Psoas muscle (tissue), 8 donors: ENCODE data around the gene ARL4D. TPM values are rescaled to one million over a fixed set of nuclear protein-coding genes. Genes with fewer than 3 reads are reported as not detected.

ENCODE experiments used
- ATAC-seq, 4 donors: fragments of 200-7000 bp; cut with Tn5 transposase; one replicate each; pipeline ENCODE4 v1.9.1; 2020; ENCODE audit warnings: moderate library complexity in 3 of 4, mild to moderate bottlenecking in 2 of 4
- DNase-seq, 2 donors: peaks; one replicate each; pipeline ENCODE4 v3.0.0-alpha.2; 2020
- H3K27ac ChIP-seq: fragments of 200-600 bp; one replicate; pipeline ENCODE4 v1.8.0; 2022
- H3K27me3 ChIP-seq, 3 donors: fragments of 200-600 bp in 1 of 3; one replicate each; pipeline versions ENCODE4 v1.6.1 to v1.8.0; 2013 to 2022; ENCODE audit warnings: low read length in 2 of 3, mild to moderate bottlenecking in 2 of 3, moderate library complexity in 1 of 3; ENCODE audit not compliant: insufficient read depth in 3 of 3
- H3K36me3 ChIP-seq, 2 donors: fragments of 200-600 bp in 1 of 2; one replicate each; pipeline versions ENCODE4 v1.6.1 to v1.8.0; 2013 to 2022; ENCODE audit warnings: low read depth in 1 of 2, mild to moderate bottlenecking in 1 of 2, moderate library complexity in 1 of 2; ENCODE audit not compliant: insufficient read depth in 1 of 2
- H3K4me1 ChIP-seq: fragments of 200-600 bp; one replicate; pipeline ENCODE4 v1.8.0; 2022
- H3K4me3 ChIP-seq: fragments of 200-600 bp; one replicate; pipeline ENCODE4 v1.8.0; 2022; ENCODE audit warnings: mild to moderate bottlenecking
- H3K9me3 ChIP-seq: fragments of 200-600 bp; one replicate; pipeline ENCODE4 v1.8.0; 2022
- CTCF ChIP-seq: fragments of 200-600 bp; IDR thresholded peaks from one replicate; pipeline ENCODE4 v1.8.0; 2022; ENCODE audit warnings: antibody characterized with exemption
- whole genome bisulfite sequencing, 3 donors: extraction: QIAGEN DNeasy Blood & Tissue Kit; methylation state at CpG; one replicate each; pipeline versions ENCODE4 v1.1.6 to v1.1.7; 2013; 5-methylcytosine and 5-hydroxymethylcytosine counted together
- intact Hi-C, 2 donors: fragments of 100-400 bp; cut with DNase I; formaldehyde crosslinking; loops; one replicate each; pipeline versions ENCODE4 v1.11.0 to v1.14.2; 2022
- polyA plus RNA-seq, 3 donors: library from polyadenylated mRNA; stranded (reverse); fragments of 200-250 nt; gene quantifications; one replicate each; pipeline ENCODE4 v1.2.3, GENCODE V29; 2013
- total RNA-seq, 4 donors: library from RNA; stranded (reverse); fragmentation: NEBNext Ultra II Directional in 2 of 4; extraction: Animal tissue kit (Norgen Biotek cat#: 25700) in 2 of 4; gene quantifications; one replicate each; pipeline versions ENCODE4 v1.2.1 to v1.2.4, GENCODE V29; 2021 to 2023
- donor health status: healthy with polysubstance abuse.
- donor health status: DM: no; HTN: no; CAD: no; lungs with moderate emphysema.
- donor health status: Bipolar disorder and iron deficiency.
- donor health status: healthy.
- donor health status: DM: yes; HTN: yes; CAD: no.
- donor health status: DM: no; HTN: no; CAD: no.
- donor health status: DM: no; HTN: no; CAD: no.
- donor health status: DM: yes; HTN: yes; CAD: no.

ARL4D gene
- total and polyA plus RNA-seq, 7 donors: 0.69 to 6.5 (median 1.7) TPM

DNA sequence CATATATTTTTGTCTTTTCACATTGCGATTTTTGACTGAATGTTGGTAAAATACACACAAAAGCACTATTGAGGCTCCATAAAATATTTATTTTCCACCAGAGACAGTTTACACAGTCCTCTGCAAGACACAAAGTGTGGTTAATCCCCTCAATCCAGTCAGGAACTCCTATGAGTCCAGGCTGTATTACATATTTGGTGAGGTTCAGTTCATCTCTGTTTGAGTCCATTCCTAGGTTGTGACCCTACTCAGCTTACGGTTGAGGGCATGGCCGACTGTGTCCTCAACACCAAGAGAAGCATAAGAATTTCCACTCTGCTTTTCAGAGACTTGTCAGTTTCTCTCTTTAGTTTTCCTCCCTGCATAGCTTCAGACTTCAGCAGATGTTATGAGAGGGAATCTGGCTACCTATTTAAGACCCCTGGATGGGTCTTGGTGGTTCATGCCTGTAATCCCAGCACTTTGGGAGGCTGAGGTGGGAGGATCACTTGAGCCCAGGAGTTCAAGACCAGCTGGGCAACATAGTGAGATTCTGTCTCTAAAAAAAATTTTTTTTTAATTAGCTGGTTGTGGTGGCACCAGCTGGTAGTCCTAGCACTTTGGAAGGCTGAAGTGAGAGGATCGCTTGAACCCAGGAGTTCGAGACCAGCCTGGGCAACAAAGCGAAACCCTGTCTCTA is 25.1 kb downstream of the ARL4D start:
- no peak for DNase-seq

DNA sequence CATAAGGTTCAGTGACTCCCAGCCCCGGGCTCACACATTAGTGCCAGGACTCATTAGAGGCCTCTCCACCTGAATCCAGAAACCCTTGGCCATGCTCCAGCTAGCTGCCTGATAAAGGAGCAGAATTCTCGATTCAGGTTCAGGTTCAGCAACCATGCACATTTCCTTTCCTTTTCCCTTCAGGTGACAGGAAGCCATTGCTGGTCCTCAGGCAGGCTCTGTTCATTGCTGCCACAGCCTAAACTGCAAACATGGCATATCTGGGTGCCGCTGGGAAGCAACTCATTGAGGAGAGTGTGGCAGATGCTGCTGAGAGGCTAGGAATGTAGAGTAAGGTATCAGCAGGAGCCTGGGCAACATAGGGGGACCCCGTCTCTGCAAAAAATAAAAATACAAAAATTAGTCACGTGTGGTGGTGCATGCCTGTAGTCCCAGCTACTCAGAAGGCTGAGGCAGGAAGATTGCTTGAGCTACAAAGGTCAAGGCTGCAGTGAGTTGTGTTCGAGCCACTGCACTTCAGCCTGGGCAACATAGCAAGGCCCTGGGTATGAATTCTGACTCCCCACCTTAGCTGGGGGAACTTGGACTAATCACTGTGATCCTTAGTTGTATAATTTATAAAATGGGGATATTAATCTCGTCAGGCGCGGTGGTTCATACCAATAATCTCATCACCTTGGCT is 28.7 kb downstream of the ARL4D start:
- no peaks in the 10 kb centered on the region for H3K36me3 ChIP-seq
- no peak overlapping the region for H3K27ac ChIP-seq
- ATAC-seq (no peak), DNase-seq (no peak)
- H3K9me3 ChIP-seq: no peaks in the 10 kb centered on the region
- WGBS, 3 donors: 84 to 89% (median 86%) methylated on average over 9 of the region's 9 CpGs
- no peak for TF ChIP-seq CTCF
- peaks cover 0 to 16% (median 0%) of the 10 kb centered on the region in 3 donors for H3K27me3 ChIP-seq
- H3K4me3 ChIP-seq: no peak overlapping the region
- no peaks in the 10 kb centered on the region for H3K4me1 ChIP-seq
- intact Hi-C loops: no loop called here

More for the DNA sequence above, 25.1 kb downstream of the ARL4D start:
- Histone ChIP-seq H3K36me3 (no peaks in the 10 kb centered on the region), H3K4me1 (no peaks in the 10 kb centered on the region), H3K27me3 (peaks cover 0 to 6% (median 0%) of the 10 kb centered on the region in 3 donors), H3K27ac (no peak overlapping the region), H3K4me3 (no peak overlapping the region), H3K9me3 (no peaks in the 10 kb centered on the region)
- intact Hi-C loops: no loop called here
- no peak for TF ChIP-seq CTCF
- ATAC-seq: no peak
- 71 to 75% (median 71%) methylated on average over 6 of the region's 6 CpGs for WGBS, 3 donors

DNA sequence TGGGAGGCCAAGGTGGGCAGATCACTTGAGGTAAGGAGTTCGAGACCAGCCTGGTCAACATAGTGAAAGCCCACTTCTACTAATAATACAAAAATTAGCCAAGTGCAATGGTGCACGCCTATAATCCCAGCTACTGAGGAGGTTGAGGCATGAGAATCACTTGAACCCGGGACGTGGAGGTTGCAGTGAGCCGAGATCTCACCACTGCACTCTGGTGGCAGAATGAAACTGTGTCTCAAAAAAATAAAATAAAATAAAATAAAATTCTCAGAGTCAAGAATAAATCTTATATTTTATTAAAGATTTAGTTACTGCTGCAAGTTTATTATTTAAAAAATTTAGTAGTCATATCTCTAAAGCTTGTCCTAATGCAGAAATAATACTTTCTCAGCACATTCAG is 29.7 kb downstream of the ARL4D start:
- Histone ChIP-seq H3K27ac (no peak overlapping the region), H3K4me1 (no peaks in the 10 kb centered on the region), H3K27me3 (peaks cover 0 to 25% (median 0%) of the 10 kb centered on the region in 3 donors), H3K4me3 (no peak overlapping the region), H3K36me3 (no peaks in the 10 kb centered on the region), H3K9me3 (no peaks in the 10 kb centered on the region)
- no peak for TF ChIP-seq CTCF
- intact Hi-C loops: no loop called here
- 58 to 74% (median 64%) methylated on average over 5 of the region's 5 CpGs for WGBS, 3 donors
- ATAC-seq (no peak), DNase-seq (no peak)

- WGBS, 3 donors: 53 to 55% (median 53%) methylated on average over 6 of the region's 6 CpGs
- DNase-seq (no peak), ATAC-seq (no peak)
- Histone ChIP-seq H3K36me3 (no peaks in the 10 kb centered on the region), H3K27me3 (peaks cover 0 to 21% (median 0%) of the 10 kb centered on the region in 3 donors), H3K4me1 (no peaks in the 10 kb centered on the region), H3K9me3 (no peaks in the 10 kb centered on the region), H3K4me3 (no peak overlapping the region), H3K27ac (no peak overlapping the region)
- intact Hi-C loops: no loop called here
- no peak for TF ChIP-seq CTCF
Measured at GRCh38 chr17:43430936-43431713, 32.3 kb downstream of the ARL4D start.
